ENCODE results near the gene PDZRN4. TPM values are rescaled to one million over a fixed set of nuclear protein-coding genes. Genes with fewer than 3 reads are reported as not detected.

Gene PDZRN4
- 0.01 TPM in 1 of 2 replicates, not detected in the other for polyA plus RNA-seq (2013)

GRCh38 chr12:41188058-41188840 lies at the start of gene PDZRN4:
PDZRN4 (plus strand) TSS chr12:41188320.
- H3K23ac ChIP-seq (ENCODE audit: low read length): no peak within 1 kb of the TSS
- H3K4me1 ChIP-seq (ENCODE audit: control insufficient read depth in 1 of 2, insufficient read depth in 2 of 2, low read length in 2 of 2): peaks cover 6 to 14% of the 10 kb centered on the region in 2 experiments
- peak within 1 kb of the TSS; percentile 53 for H3K4me3 ChIP-seq (ENCODE audit: low read depth, low read length)
- H3K4me2 ChIP-seq (ENCODE audit: low read length): peak within 1 kb of the TSS; percentile 92
- no peak for DNase-seq
- H3K36me3 ChIP-seq (ENCODE audit: control insufficient read depth in 1 of 2, insufficient read depth in 2 of 2, low read length in 2 of 2): no peaks in the 10 kb centered on the region
- no peak within 1 kb of the TSS for H3K27ac ChIP-seq (ENCODE audit: low read depth, low read length)
- no peak within 1 kb of the TSS for H4K8ac ChIP-seq (ENCODE audit: low read depth, low read length)
- H3K79me1 ChIP-seq (ENCODE audit: low read length): no peaks in the 10 kb centered on the region
- no peaks in the 10 kb centered on the region for H3K79me2 ChIP-seq (ENCODE audit: control insufficient read depth, insufficient read depth, low read length, poor library complexity)
- H3K4ac ChIP-seq (ENCODE audit: low read depth, low read length): no peak within 1 kb of the TSS
- H3K9me3 ChIP-seq (ENCODE audit: insufficient read depth, low read depth, low read length): peaks cover 2% of the 10 kb centered on the region
- no peak within 1 kb of the TSS for H2BK120ac ChIP-seq (ENCODE audit: insufficient read depth, low read length, poor library complexity)
- H2AK5ac ChIP-seq (ENCODE audit: low read length): no peak within 1 kb of the TSS
- H2BK12ac ChIP-seq (ENCODE audit: low read length): no peak within 1 kb of the TSS
- peaks cover 31% of the 10 kb centered on the region for H3K27me3 ChIP-seq (ENCODE audit: insufficient read depth, low read length)
- no CpG with 5 or more reads among the region's 67 CpGs for WGBS (ENCODE audit: extremely low coverage, insufficient coverage, insufficient read length)
- no peak within 1 kb of the TSS for H4K91ac ChIP-seq (ENCODE audit: low read depth, low read length)
- H2AFZ ChIP-seq (ENCODE audit: insufficient read depth, low read length, poor library complexity): peak within 1 kb of the TSS; percentile 31
- H3K18ac ChIP-seq (ENCODE audit: low read length): no peak within 1 kb of the TSS
- no peak within 1 kb of the TSS for H3K14ac ChIP-seq (ENCODE audit: low read length)
- peak within 1 kb of the TSS; percentile 66 for H3K9ac ChIP-seq (ENCODE audit: low read length)
- H2BK5ac ChIP-seq (ENCODE audit: low read depth, low read length, poor library complexity): no peak within 1 kb of the TSS
- H4K12ac ChIP-seq (ENCODE audit: low read depth, low read length): no peak within 1 kb of the TSS

GRCh38 chr12:41140117-41140516 lies 48.0 kb upstream of the PDZRN4 start:
- Histone ChIP-seq H4K91ac (ENCODE audit: low read depth, low read length) (no peak overlapping the region), H3K36me3 (ENCODE audit: control insufficient read depth in 1 of 2, insufficient read depth in 2 of 2, low read length in 2 of 2) (no peaks in the 10 kb centered on the region), H2AFZ (ENCODE audit: insufficient read depth, low read length, poor library complexity) (no peak overlapping the region), H3K27me3 (ENCODE audit: insufficient read depth, low read length) (no peaks in the 10 kb centered on the region), H3K14ac (ENCODE audit: low read length) (no peak overlapping the region), H3K18ac (ENCODE audit: low read length) (no peak overlapping the region), H3K9me3 (ENCODE audit: insufficient read depth, low read depth, low read length) (no peaks in the 10 kb centered on the region), H3K4me3 (ENCODE audit: low read depth, low read length) (no peak overlapping the region), H4K12ac (ENCODE audit: low read depth, low read length) (no peak overlapping the region), H2BK120ac (ENCODE audit: insufficient read depth, low read length, poor library complexity) (no peak overlapping the region), H3K79me2 (ENCODE audit: control insufficient read depth, insufficient read depth, low read length, poor library complexity) (no peaks in the 10 kb centered on the region), H2BK5ac (ENCODE audit: low read depth, low read length, poor library complexity) (no peak overlapping the region), H3K79me1 (ENCODE audit: low read length) (no peaks in the 10 kb centered on the region), H2AK5ac (ENCODE audit: low read length) (no peak overlapping the region), H3K4me1 (ENCODE audit: control insufficient read depth in 1 of 2, insufficient read depth in 2 of 2, low read length in 2 of 2) (no peaks in the 10 kb centered on the region), H2BK12ac (ENCODE audit: low read length) (no peak overlapping the region), H3K27ac (ENCODE audit: low read depth, low read length) (no peak overlapping the region), H4K8ac (ENCODE audit: low read depth, low read length) (no peak overlapping the region), H3K4me2 (ENCODE audit: low read length) (no peak overlapping the region), H3K23ac (ENCODE audit: low read length) (no peak overlapping the region), H3K4ac (ENCODE audit: low read depth, low read length) (no peak overlapping the region), H3K9ac (ENCODE audit: low read length) (no peak overlapping the region)
- no peak for DNase-seq

- DNase-seq: no peak
- Histone ChIP-seq H3K18ac (ENCODE audit: low read length) (no peak overlapping the region), H2BK5ac (ENCODE audit: low read depth, low read length, poor library complexity) (no peak overlapping the region), H3K4me1 (ENCODE audit: control insufficient read depth in 1 of 2, insufficient read depth in 2 of 2, low read length in 2 of 2) (no peaks in the 10 kb centered on the region), H3K27me3 (ENCODE audit: insufficient read depth, low read length) (no peaks in the 10 kb centered on the region), H4K8ac (ENCODE audit: low read depth, low read length) (no peak overlapping the region), H4K12ac (ENCODE audit: low read depth, low read length) (no peak overlapping the region), H3K36me3 (ENCODE audit: control insufficient read depth in 1 of 2, insufficient read depth in 2 of 2, low read length in 2 of 2) (no peaks in the 10 kb centered on the region), H3K79me2 (ENCODE audit: control insufficient read depth, insufficient read depth, low read length, poor library complexity) (no peaks in the 10 kb centered on the region), H3K4me3 (ENCODE audit: low read depth, low read length) (no peak overlapping the region), H3K14ac (ENCODE audit: low read length) (no peak overlapping the region), H3K4me2 (ENCODE audit: low read length) (no peak overlapping the region), H3K23ac (ENCODE audit: low read length) (no peak overlapping the region), H3K79me1 (ENCODE audit: low read length) (no peaks in the 10 kb centered on the region), H2BK120ac (ENCODE audit: insufficient read depth, low read length, poor library complexity) (no peak overlapping the region), H3K9ac (ENCODE audit: low read length) (no peak overlapping the region), H2AFZ (ENCODE audit: insufficient read depth, low read length, poor library complexity) (no peak overlapping the region), H3K4ac (ENCODE audit: low read depth, low read length) (no peak overlapping the region), H3K9me3 (ENCODE audit: insufficient read depth, low read depth, low read length) (no peaks in the 10 kb centered on the region), H2BK12ac (ENCODE audit: low read length) (no peak overlapping the region), H3K27ac (ENCODE audit: low read depth, low read length) (no peak overlapping the region), H4K91ac (ENCODE audit: low read depth, low read length) (no peak overlapping the region), H2AK5ac (ENCODE audit: low read length) (no peak overlapping the region)
- WGBS (ENCODE audit: extremely low coverage, insufficient coverage, insufficient read length): 100% methylated on average over 1 of the region's 2 CpGs
Measured at GRCh38 chr12:41141104-41141503, 47.0 kb upstream of the PDZRN4 start.

GRCh38 chr12:41142376-41142775 lies 45.7 kb upstream of the PDZRN4 start:
- no peak overlapping the region for H4K8ac ChIP-seq (ENCODE audit: low read depth, low read length)
- H4K91ac ChIP-seq (ENCODE audit: low read depth, low read length): no peak overlapping the region
- no peak overlapping the region for H3K4me3 ChIP-seq (ENCODE audit: low read depth, low read length)
- no peak overlapping the region for H2BK120ac ChIP-seq (ENCODE audit: insufficient read depth, low read length, poor library complexity)
- H3K4ac ChIP-seq (ENCODE audit: low read depth, low read length): no peak overlapping the region
- H3K4me2 ChIP-seq (ENCODE audit: low read length): no peak overlapping the region
- no peak overlapping the region for H2AK5ac ChIP-seq (ENCODE audit: low read length)
- no peak overlapping the region for H2AFZ ChIP-seq (ENCODE audit: insufficient read depth, low read length, poor library complexity)
- H3K18ac ChIP-seq (ENCODE audit: low read length): no peak overlapping the region
- no peak overlapping the region for H3K23ac ChIP-seq (ENCODE audit: low read length)
- H3K36me3 ChIP-seq (ENCODE audit: control insufficient read depth in 1 of 2, insufficient read depth in 2 of 2, low read length in 2 of 2): no peaks in the 10 kb centered on the region
- no peaks in the 10 kb centered on the region for H3K9me3 ChIP-seq (ENCODE audit: insufficient read depth, low read depth, low read length)
- WGBS (ENCODE audit: extremely low coverage, insufficient coverage, insufficient read length): no CpG with 5 or more reads among the region's 1 CpG
- DNase-seq: no peak
- H3K4me1 ChIP-seq (ENCODE audit: control insufficient read depth in 1 of 2, insufficient read depth in 2 of 2, low read length in 2 of 2): no peaks in the 10 kb centered on the region
- no peak overlapping the region for H2BK12ac ChIP-seq (ENCODE audit: low read length)
- H3K27me3 ChIP-seq (ENCODE audit: insufficient read depth, low read length): no peaks in the 10 kb centered on the region
- no peak overlapping the region for H2BK5ac ChIP-seq (ENCODE audit: low read depth, low read length, poor library complexity)
- H3K27ac ChIP-seq (ENCODE audit: low read depth, low read length): no peak overlapping the region
- H3K9ac ChIP-seq (ENCODE audit: low read length): no peak overlapping the region
- no peak overlapping the region for H4K12ac ChIP-seq (ENCODE audit: low read depth, low read length)
- no peaks in the 10 kb centered on the region for H3K79me2 ChIP-seq (ENCODE audit: control insufficient read depth, insufficient read depth, low read length, poor library complexity)
- H3K14ac ChIP-seq (ENCODE audit: low read length): no peak overlapping the region
- no peaks in the 10 kb centered on the region for H3K79me1 ChIP-seq (ENCODE audit: low read length)

All from trophoblast cell (in vitro differentiated cells and primary cell).